HepG2 (cell line): Measurements from ENCODE around the gene TET2. TPM values are rescaled to one million over a fixed set of nuclear protein-coding genes. Genes with fewer than 3 reads are reported as not detected.

ENCODE experiments used
- ATAC-seq: fragments of 200-7000 bp; cut with Tn5 transposase; 3 replicates; pipeline ENCODE4 v1.9.1; 2020; ENCODE audit warnings: mild to moderate bottlenecking, moderate library complexity
- BruUV-seq: library from RNA; stranded (reverse); fragments of 400-500 nt; replicated peaks from 2 replicates; lab custom pipeline; 2021; lab: Mats Ljungman, UMichigan
- CTCF ChIA-PET: fragments of 300-600 bp; formaldehyde crosslinking; extraction: SDS; loops from one replicate; lab custom pipeline; 2021; ENCODE audit warnings: low total read pairs, inconsistent platforms, low intra/inter-chr PET ratio; lab: Yijun Ruan, JAX
- POLR2A ChIA-PET: fragments of 350-600 bp; sonication (Branson Sonifier 250); formaldehyde crosslinking; loops from one replicate; lab custom pipeline; 2020; ENCODE audit warnings: antibody characterized with exemption, inconsistent platforms; lab: Yijun Ruan, JAX
- DNase-seq: peaks from one replicate; pipeline ENCODE4 v3.0.0-alpha.2; 2015; ENCODE audit warnings: low spot score
- FAIRE-seq: peaks from 3 replicates; lab custom pipeline; 2011; peaks lifted over from hg19 to GRCh38; lab: Jason Lieb, UNC
- H2AFZ ChIP-seq: one replicate; pipeline ENCODE4 v1.6.1; 2011; ENCODE audit warnings: low read length, inconsistent platforms
- H3K27ac ChIP-seq: fragments of 300-600 bp; 3 replicates; pipeline ENCODE4 v1.8.0; 2011; ENCODE audit warnings: mixed run types, mild to moderate bottlenecking, mixed read lengths, low read length, inconsistent platforms; ENCODE audit not compliant: insufficient read depth; ENCODE audit errors: extremely low read length
- H3K27me3 ChIP-seq, 2 experiments: fragments of 200-600 bp in 1 of 2; 2 replicates in 1 of 2; 3 replicates in 1 of 2; pipeline versions ENCODE4 v1.6.0 to v1.8.0; 2011; ENCODE audit warnings: low read length in 2 of 2, mild to moderate bottlenecking in 2 of 2, moderate library complexity in 2 of 2, inconsistent platforms in 1 of 2; ENCODE audit not compliant: insufficient read depth in 2 of 2, control insufficient read depth in 1 of 2
- H3K36me3 ChIP-seq, 2 experiments: fragments of 200-600 bp in 1 of 2; replicated peaks in 1 of 2; 2 replicates in 1 of 2; 3 replicates in 1 of 2; pipeline versions ENCODE4 v1.5.1 to v1.8.0; 2011; ENCODE audit warnings: low read length in 2 of 2, inconsistent platforms in 1 of 2; ENCODE audit not compliant: insufficient read depth in 2 of 2, control insufficient read depth in 1 of 2
- H3K4me1 ChIP-seq: 2 replicates; pipeline ENCODE4 v1.5.1; 2012; ENCODE audit warnings: low read length, inconsistent platforms; ENCODE audit not compliant: insufficient read depth
- H3K4me2 ChIP-seq: 2 replicates; pipeline ENCODE4 v1.6.0; 2011; ENCODE audit warnings: low read depth, low read length, inconsistent platforms
- H3K4me3 ChIP-seq, 3 experiments: fragments of 200-600 bp in 1 of 3; sonication (generic), shearing (Covaris generic) in 1 of 3; replicated peaks in 1 of 3; 2 replicates each; pipeline ENCODE4 v1.5.1; 2011 to 2016; ENCODE audit warnings: low read length in 3 of 3, inconsistent platforms in 2 of 3, low read depth in 2 of 3, mild to moderate bottlenecking in 2 of 3, control low read depth in 1 of 3, mixed read lengths in 1 of 3; ENCODE audit not compliant: insufficient read depth in 1 of 3
- H3K79me2 ChIP-seq: one replicate; pipeline ENCODE4 v1.6.1; 2011; ENCODE audit warnings: low read length, inconsistent platforms; ENCODE audit not compliant: insufficient read depth
- H3K9ac ChIP-seq: 2 replicates; pipeline ENCODE4 v1.6.0; 2011; ENCODE audit warnings: mild to moderate bottlenecking, low read depth, low read length, inconsistent platforms; ENCODE audit not compliant: insufficient read depth
- H3K9me3 ChIP-seq: 2 replicates; pipeline ENCODE4 v1.5.1; 2012; ENCODE audit warnings: mild to moderate bottlenecking, low read length
- H4K20me1 ChIP-seq: 2 replicates; pipeline ENCODE4 v1.6.0; 2011; ENCODE audit warnings: inconsistent platforms, mild to moderate bottlenecking, low read length, moderate library complexity; ENCODE audit not compliant: insufficient read depth
- FOXC1 ChIP-seq: sonication (generic); formaldehyde crosslinking; IDR thresholded peaks from 2 replicates; pipeline ENCODE4 v1.8.0; 2022; ENCODE audit warnings: mild to moderate bottlenecking, missing genetic modification reagents, borderline replicate concordance
- GLI4 ChIP-seq: sonication (generic); formaldehyde crosslinking; IDR thresholded peaks from 2 replicates; pipeline ENCODE4 v1.5.1; 2020; ENCODE audit warnings: missing genetic modification reagents, mild to moderate bottlenecking, moderate library complexity, borderline replicate concordance
- GTF3A ChIP-seq: sonication (generic); formaldehyde crosslinking; conservative IDR thresholded peaks from 2 replicates; pipeline ENCODE4 v1.4.0; 2020; ENCODE audit warnings: mild to moderate bottlenecking, missing genetic modification reagents
- HDAC1 ChIP-seq: sonication (generic); formaldehyde crosslinking; IDR thresholded peaks from 2 replicates; pipeline ENCODE4 v1.5.1; 2020; ENCODE audit warnings: mild to moderate bottlenecking, missing genetic modification reagents
- HOMEZ ChIP-seq: IDR thresholded peaks from 2 replicates; pipeline ENCODE4 v1.6.1; 2016; ENCODE audit warnings: low read depth
- MED13 ChIP-seq: sonication (generic); formaldehyde crosslinking; IDR thresholded peaks from 2 replicates; pipeline ENCODE4 v1.5.0; 2020; ENCODE audit warnings: missing genetic modification reagents
- NPAS2 ChIP-seq: sonication (generic); formaldehyde crosslinking; IDR thresholded peaks from 2 replicates; pipeline ENCODE4 v1.8.0; 2022; ENCODE audit warnings: mild to moderate bottlenecking, missing genetic modification reagents, borderline replicate concordance
- NR0B2 ChIP-seq: sonication (generic); formaldehyde crosslinking; IDR thresholded peaks from 2 replicates; pipeline ENCODE4 v1.4.0; 2020; ENCODE audit warnings: mild to moderate bottlenecking, missing genetic modification reagents
- ZFAT ChIP-seq: sonication (generic); formaldehyde crosslinking; conservative IDR thresholded peaks from 2 replicates; pipeline ENCODE4 v1.8.1; 2023; ENCODE audit warnings: missing genetic modification reagents, inconsistent platforms
- ZNF451 ChIP-seq: sonication (generic); formaldehyde crosslinking; IDR thresholded peaks from 2 replicates; pipeline ENCODE4 v1.5.0; 2020; ENCODE audit warnings: mild to moderate bottlenecking, missing genetic modification reagents
- in situ Hi-C: cut with HindIII; loops from 2 replicates; pipeline ENCODE4 v1.10.0; 2017; ENCODE audit warnings: low pct_unique_long_range_greater_than_20kb; ENCODE audit not compliant: extremely low pct_ligation_motif_present
- intact Hi-C: fragments of 100-400 bp; cut with micrococcal nuclease; formaldehyde crosslinking; loops from one replicate; pipeline ENCODE4 v1.10.0; 2022; ENCODE audit not compliant: unreplicated experiment
- polyA plus RNA-seq, 8 experiments: library from polyadenylated mRNA; depleted of rRNA in 3 of 8; stranded (reverse) in 7 of 8; unstranded in 1 of 8; fragments of >200 nt; fragmentation: Illumina TruSeq in 4 of 8; extraction: Trizol in 4 of 8; gene quantifications; 2 replicates each; pipeline versions ENCODE4 v1.2.1 to v1.2.3, GENCODE V29; 2011 to 2016; ENCODE audit warnings: low read depth in 4 of 8, missing spikeins in 1 of 8, mixed read lengths in 1 of 8; ENCODE audit not compliant: insufficient read depth in 1 of 8
- total RNA-seq, 5 experiments: library from RNA; depleted of rRNA; stranded (reverse); fragments of >200 nt; fragmentation: Illumina TruSeq; extraction: Trizol; gene quantifications; 2 replicates each; pipeline ENCODE4 v1.2.3, GENCODE V29; 2016; ENCODE audit warnings: low read depth in 1 of 5

The TET2 gene
- total and polyA plus RNA-seq, 2 of the 13 experiments (the other 11 are each of a cell fraction or from before 2014, with no cell fraction given), result 4.7 to 4.8 TPM

GRCh38 chr4:105108971-105109370 is 37.7 kb upstream of the TET2 start:
- no peaks in the 10 kb centered on the region for H3K36me3 ChIP-seq
- H3K4me2 ChIP-seq, result no peak overlapping the region
- no peak overlapping the region for H2AFZ ChIP-seq
- ChIA-PET CTCF (no interaction called here), POLR2A (no interaction called here)
- BruUV-seq, result no TSS peak
- H3K27ac ChIP-seq, result no peak overlapping the region
- FAIRE-seq (no peak), DNase-seq (no peak), ATAC-seq (no peak)
- intact Hi-C loops (no loop called here), in situ Hi-C loops (no loop called here)
- no peak for TF ChIP-seq HOMEZ (CRISPR knock-in tag)
- TF ChIP-seq HDAC1 (CRISPR knock-in tag), result no peak
- TF ChIP-seq GLI4 (CRISPR knock-in tag), result no peak
- TF ChIP-seq FOXC1 (CRISPR knock-in tag), result no peak
- no peak for TF ChIP-seq NPAS2 (CRISPR knock-in tag)
- no peak for TF ChIP-seq ZNF451 (CRISPR knock-in tag)
- no peak for TF ChIP-seq MED13 (CRISPR knock-in tag)
- TF ChIP-seq GTF3A (CRISPR knock-in tag), result no peak
- no peak for TF ChIP-seq ZFAT
- TF ChIP-seq NR0B2 (CRISPR knock-in tag), result no peak
- H3K4me3 ChIP-seq, result no peak overlapping the region
- no peak overlapping the region for H3K9ac ChIP-seq
- no peaks in the 10 kb centered on the region for H3K79me2 ChIP-seq
- H3K27me3 ChIP-seq, result no peaks in the 10 kb centered on the region
- H3K4me1 ChIP-seq, result no peaks in the 10 kb centered on the region
- no peaks in the 10 kb centered on the region for H3K9me3 ChIP-seq
- H4K20me1 ChIP-seq, result no peaks in the 10 kb centered on the region
